ENCODE measurements around the gene PAQR5. TPM values are rescaled to one million over a fixed set of nuclear protein-coding genes. Genes with fewer than 3 reads are reported as not detected.
"Not testable (repeated sequence)": the region's sequence is repeated elsewhere in the genome, so short reads cannot be mapped to it uniquely, and the experiment has no call there.

PAQR5 gene
- polyA plus RNA-seq, 5 donors, result 4.9 to 7.5 (median 6.0) TPM

DNA sequence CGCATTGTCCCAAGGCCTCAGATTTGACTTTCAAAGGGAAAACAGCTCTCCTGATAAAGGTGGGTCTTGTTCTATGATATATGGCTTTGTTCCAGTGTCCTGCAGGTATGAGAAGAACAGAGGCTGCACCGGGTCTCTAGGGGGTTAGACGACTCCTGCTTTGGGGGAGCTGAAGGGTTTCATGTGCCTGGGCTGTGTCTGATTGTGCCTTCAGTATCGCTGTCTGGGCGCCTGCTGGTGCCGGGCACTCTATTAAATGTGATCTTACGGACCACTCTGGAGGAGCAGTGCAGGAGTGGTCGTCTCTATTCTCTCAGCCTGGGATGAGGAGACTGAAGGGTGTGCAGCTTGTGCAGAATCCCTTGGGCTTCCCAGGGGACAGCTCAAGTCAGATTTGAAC, 16.0 kb downstream of the PAQR5 start:
- DNase-seq, result no peak

DNA sequence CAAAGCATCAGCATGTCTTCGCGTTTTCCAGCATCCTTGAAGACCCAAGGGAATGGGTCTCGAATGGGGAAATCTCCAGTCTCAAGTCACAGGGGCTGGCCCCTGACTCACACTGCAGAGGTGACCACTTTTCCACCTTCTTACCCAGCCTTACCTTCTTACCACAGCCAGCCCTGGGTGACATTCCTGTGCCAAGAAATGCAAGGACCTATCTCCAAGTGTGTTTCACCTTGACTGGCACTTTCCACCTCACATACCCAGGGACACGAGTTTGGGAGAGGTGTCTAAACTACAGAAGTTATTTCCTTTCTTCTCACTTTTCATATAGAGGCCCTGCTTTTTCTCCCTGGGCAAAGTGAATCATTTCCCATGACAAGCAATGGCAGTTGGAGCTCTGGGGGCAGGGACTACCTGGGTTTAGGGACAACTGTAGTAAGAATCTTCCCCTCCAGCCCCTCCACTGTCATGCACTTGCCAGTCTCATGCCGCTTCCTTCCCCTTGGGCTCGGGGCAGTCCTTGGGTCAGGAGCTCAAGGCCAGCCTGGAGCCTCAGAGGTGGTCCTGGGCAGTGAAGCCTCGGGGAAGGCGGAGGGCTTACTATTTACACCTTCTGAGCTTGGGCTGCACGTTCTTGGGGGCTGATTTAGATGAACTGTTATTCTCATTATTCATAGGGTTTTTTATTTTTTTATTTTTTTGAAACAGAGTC, 16.8 kb downstream of the PAQR5 start:
- DNase-seq, result no peak

DNA sequence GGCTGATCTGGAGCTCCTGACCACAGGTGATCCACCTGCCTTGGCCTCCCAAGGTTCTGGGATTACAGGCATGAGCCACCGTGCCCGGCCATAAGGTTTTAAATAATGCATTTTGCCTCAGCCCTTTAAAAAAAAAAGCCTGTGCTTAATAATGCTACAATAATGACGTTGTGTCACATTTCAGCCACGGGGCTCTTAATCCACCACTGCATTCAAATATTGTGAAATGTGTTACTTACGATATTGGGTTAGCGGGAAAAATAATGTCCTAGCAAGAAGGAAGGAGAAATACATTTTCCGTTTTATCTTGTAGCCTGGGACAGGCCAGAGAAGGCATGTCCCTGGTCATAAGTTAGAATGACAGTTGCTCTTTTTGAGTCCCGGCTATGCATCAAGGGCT, 17.6 kb downstream of the PAQR5 start:
- DNase-seq, result no peak

DNA sequence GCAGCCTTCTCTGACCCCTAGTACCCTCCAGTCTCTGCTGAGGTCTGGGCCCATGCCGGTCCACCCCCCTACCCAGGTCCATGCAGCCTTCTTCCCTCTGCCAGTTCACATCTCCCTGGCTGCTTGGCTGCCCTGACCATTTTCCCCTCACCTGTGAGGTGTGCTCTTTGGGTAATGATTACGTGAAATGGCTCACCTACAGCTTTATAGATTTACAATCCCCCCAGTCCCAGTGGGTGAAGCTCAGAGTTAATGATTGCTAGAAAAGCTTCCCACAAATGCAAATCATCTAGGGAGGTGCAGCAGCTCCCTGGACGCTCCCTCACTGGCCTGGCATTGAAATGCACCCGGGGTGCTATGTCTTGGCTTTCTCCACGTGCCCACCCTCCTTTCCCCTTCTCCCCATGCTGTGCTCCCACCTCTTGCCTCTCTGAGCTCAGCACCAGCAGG, 18.7 kb downstream of the PAQR5 start:
- DNase-seq, result no peak

GRCh38 chr15:69318033-69318432, 19.3 kb downstream of the PAQR5 start:
- no peak for DNase-seq

DNA sequence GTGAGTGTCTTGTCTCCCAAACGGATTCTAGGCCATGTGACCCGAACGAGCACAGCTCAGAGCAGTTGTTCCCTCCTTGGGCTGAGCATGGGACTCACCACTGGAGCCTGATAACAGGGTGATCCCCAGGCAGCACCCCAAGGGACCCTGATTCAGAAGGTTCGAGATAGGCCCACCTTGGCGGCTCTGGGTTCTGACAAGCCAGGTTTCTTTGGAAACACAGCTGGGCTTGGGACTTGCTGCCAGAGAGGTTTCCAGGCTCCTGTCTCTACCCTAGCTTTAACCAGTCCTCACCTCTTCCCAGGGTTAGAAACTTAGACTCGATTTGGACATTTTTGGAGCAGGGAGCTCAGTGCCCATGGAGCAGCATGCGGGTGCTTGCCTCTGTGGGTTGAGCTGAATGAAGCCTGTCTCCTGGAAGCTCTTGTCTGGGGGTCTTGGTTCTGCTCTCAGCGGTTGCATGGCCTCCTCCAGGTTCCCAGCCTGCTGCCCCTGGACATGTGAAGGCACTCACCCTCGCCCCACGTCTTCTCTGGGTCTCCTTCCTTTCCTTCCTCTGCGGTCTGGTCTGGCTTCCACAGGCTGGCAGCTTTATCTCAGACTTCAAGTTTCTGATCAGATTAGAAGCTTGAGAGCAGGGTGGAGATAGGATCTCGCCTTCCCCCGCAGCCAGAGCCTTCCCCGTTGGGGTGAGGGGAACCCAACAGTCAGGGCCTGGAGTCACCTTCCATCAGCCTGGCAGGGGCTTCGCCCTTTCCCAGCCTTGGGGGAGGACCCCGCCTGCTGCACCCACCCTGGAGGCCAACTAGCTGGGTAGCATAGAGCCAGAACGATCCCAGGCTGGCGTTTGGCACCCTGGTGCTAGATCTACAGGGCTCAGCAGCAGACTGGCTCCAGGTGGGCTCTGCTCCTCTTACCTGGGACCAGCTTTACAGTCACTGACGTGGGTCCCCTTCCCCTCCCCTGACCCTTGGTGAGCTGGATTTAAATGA, 21.0 kb downstream of the PAQR5 start:
- no peak for DNase-seq

GRCh38 chr15:69320977-69321554, 22.4 kb downstream of the PAQR5 start:
- peak; percentile 69 to 74 for DNase-seq

- no peak for DNase-seq
Measured at GRCh38 chr15:69323893-69324430, 25.2 kb downstream of the PAQR5 start.

DNA sequence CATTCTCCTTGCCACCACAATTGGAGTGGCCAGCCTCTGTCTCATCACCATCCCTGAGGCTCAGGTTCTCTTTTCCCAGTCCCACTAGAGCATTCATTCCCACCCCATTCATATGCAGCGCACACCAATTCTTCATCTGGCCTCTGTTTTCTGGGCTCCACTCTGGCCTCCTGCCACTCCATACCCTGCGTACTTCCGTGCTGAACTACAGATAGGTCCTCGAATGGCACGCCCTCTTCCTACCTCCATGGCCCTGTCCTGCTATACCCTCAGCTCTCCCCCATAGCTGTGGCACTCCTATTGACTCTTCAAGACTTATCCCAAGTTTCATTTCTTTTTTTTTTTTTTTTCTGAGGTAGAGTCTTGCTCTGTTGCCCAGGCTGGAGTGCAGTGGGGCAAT, 25.9 kb downstream of the PAQR5 start:
- DNase-seq, result no peak

- DNase-seq, result no peak
Measured at GRCh38 chr15:69325456-69325971, 26.8 kb downstream of the PAQR5 start.

GRCh38 chr15:69328080-69328479, 29.4 kb downstream of the PAQR5 start:
- no peak for DNase-seq

DNA sequence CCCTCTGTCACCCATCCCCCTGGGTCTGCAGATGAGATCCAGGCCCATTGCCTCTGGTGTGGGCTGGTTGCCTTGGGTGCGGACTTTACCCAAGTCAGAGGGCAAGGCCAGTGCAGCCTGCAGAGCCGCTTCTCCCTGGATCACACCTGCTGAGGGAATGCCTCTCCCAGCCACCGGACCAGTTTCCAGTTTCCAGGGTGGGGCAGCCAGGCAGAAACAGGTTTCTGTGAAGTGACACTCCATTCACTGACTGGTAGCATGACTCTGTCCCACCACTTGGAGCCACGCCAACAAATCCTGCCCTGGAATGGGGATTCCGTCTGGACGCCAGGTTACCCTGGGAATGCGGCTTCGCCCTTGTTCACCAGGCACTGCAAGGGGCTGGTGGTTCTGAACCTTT, 30.0 kb downstream of the PAQR5 start:
- DNase-seq, result no peak

DNA sequence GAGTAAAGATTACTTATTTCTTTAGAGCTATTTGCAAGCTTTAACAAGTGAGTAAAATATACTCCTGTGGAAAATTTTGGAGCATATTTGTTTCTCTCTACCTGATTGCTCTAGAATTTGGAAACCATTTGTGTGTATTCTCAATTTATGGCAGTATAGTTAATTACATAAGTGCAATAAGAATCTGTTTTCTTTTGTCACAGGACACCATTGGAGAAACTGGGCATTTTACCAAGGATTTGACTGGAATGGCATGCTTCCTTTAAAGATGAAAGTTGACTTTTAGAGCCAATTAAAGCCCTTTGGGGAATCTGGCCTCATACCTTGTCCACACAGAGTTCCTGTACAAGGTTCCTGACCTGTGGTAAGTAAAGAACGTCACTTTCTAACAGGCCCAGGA, 38.4 kb downstream of the PAQR5 start:
- DNase-seq, result no peak

GRCh38 chr15:69338535-69339213, 40.0 kb downstream of the PAQR5 start:
- DNase-seq, result no peak

GRCh38 chr15:69339214-69339543, 40.5 kb downstream of the PAQR5 start:
- DNase-seq, result not testable (repeated sequence)

DNA sequence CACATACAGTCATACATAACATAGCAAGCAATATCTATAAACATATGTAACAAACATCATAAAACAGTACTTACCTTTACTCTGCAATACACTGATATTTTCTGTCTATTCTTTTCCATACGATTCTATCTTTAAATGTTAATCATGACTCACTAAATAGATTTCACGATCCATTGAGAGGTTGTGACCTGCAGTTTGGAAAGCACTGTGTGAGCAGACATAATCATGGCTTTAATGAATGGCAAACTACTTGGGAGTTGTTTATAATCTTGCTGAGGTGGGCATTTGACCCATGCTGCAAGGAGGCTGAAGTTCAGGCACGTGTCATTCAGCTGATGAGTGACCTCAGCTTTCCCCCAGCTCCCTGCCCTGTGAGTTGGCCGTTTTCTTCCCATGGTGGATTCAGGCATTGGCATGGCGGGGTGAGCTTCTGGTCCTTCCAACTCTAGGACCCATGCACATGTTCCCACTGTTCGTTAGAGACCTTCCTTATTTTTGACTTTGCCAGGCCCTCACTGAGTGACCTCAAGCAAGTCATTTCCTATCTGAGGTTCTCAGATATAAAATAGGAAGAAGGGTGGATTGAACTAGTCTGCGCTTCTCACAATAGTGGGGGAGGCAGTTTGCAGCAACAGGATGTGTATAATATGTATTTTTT, 41.7 kb downstream of the PAQR5 start:
- no peak for DNase-seq

DNA sequence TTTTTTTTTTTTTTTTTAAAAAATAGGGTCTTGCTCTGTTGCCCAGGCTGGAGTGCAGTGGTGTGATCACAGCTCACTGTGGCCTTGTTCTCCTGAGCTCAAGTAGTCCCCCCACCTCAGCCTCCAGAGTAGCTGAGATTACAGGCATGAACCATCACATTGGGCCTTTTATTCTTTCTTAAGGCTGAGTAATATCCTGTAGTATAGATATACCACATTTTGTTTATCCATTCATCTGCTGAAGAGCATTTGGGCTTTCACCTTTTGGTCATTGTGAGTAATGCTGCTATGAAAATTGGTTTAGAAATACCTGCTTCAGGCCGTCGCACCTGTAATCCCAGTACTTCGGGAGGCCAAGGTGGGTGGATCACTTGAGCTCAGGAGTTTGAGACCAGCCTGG, 42.6 kb downstream of the PAQR5 start:
- DNase-seq, result no peak

- no peak for DNase-seq
Measured at GRCh38 chr15:69342460-69343076, 43.9 kb downstream of the PAQR5 start.

DNA sequence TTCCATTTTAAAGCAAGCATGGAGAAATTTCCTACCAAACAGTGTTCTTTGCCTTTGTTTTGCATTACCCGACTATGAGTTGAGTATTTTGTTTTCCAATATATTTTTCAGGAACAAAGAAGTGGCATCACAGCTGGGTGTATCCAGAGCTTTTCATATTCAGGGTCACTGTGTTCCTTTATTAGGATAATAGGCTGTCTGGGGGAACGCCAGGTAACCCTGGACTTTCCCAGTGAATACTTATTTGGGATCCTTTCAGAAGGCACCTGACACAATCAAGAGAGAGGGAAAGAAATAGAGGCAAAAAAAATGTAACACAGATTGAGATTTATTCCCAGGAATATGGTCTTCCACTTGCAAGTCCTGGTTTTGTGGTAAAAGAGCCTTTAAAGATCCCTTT, 44.4 kb downstream of the PAQR5 start:
- no peak for DNase-seq

DNA sequence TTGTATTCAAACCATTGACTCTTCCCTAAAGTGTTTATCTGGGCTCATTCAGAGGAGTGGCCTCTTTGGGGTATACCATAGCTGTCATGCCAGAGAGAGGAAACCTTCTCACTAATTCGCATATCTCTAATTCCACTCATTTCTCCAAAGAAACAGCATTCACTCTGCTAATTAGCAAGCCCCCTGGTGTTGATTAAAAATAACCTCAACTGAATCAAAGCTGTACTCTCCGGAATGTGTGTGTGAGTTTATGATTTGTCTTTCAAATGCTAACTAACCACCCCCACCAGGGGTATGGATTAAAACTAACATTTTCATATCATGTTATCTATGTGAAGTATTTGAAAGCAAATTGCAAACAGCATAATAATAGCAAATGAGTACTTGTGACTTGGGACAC, 45.5 kb downstream of the PAQR5 start:
- no peak for DNase-seq

DNA sequence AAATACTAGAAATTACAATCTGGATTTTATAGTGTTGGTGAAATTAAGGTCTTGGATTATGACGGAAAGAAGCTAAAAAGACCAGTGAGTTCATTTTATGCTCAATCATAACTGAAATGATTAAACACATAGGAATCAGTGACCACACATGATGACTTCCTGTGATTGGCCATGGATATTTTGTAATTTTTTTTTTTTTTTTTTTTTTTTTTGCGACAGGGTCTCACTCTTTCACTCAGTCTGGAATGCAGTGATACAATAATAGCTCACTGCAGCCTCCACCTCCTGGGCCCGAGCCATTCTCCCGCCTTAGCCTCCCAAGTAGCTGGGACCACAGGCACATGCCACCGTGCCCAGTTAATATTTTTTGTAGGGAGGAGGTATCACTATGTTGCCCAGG, 47.4 kb downstream of the PAQR5 start:
- DNase-seq, result no peak
